Ovary (tissue), 3 donors: ENCODE data around the gene KATNAL1.

Experiments used
- CTCF ChIP-seq, 3 donors: fragments of 450-650 bp in 2 of 3; fragments of 200-600 bp in 1 of 3; IDR thresholded peaks; one replicate each; pipeline versions ENCODE4 v1.5.1 to v1.8.0; 2016 to 2022; ENCODE audit warnings: antibody characterized with exemption in 3 of 3, mild to moderate bottlenecking in 1 of 3
- EP300 ChIP-seq: sonication (generic); formaldehyde crosslinking; IDR thresholded peaks from one replicate; pipeline ENCODE4 v1.6.1; 2017; ENCODE audit warnings: antibody characterized with exemption
- POLR2A ChIP-seq: fragments of 450-650 bp; IDR thresholded peaks from one replicate; pipeline ENCODE4 v1.6.1; 2017; ENCODE audit warnings: antibody characterized with exemption, mild to moderate bottlenecking, moderate library complexity
- donor health status: DM: no; HTN: no; CAD: no.

DNA sequence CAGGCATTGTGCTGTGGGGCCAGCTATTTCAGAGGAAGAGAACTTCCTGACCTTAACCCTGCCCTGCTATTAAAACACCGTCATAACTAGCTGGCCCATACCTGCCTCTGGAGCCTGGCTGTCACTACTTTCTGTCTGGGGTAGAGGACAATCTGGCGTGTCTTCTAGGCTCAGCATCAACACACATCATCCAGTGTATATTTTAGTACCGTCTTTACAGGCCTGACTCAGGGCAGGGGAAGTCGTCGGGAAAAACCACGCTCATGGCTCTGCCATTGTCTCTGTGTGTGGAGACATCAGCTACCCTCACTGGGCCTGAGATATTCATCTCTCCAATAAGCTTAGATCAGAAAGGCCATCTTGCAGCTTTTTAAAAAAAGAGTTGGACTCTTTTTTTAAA lies 151.1 kb downstream of the KATNAL1 start:
- TF ChIP-seq CTCF (IDR thresholded peaks at IDR 0.05): no peak
- TF ChIP-seq POLR2A: no peak
- TF ChIP-seq EP300: no peak
